Astrocyte of the spinal cord (primary cell): ENCODE measurements around the gene CDK14.

Source experiments
- DNase-seq: peaks from one replicate; pipeline ENCODE4 v3.0.0; 2011; ENCODE audit warnings: low read depth, low spot score
- H3K4me3 ChIP-seq: 2 replicates; pipeline ENCODE4 v1.5.1; 2011; ENCODE audit warnings: low read depth, mild to moderate bottlenecking, low read length, moderate library complexity
- CTCF ChIP-seq: IDR thresholded peaks from 2 replicates; pipeline ENCODE4 v1.5.1; 2012; ENCODE audit warnings: low read depth, mild to moderate bottlenecking, low read length, inconsistent platforms
- in situ Hi-C: cut with HindIII; loops from 2 replicates; pipeline ENCODE4 v1.10.0; 2017; ENCODE audit warnings: low sequenced_read_pairs

Gene CDK14

DNA sequence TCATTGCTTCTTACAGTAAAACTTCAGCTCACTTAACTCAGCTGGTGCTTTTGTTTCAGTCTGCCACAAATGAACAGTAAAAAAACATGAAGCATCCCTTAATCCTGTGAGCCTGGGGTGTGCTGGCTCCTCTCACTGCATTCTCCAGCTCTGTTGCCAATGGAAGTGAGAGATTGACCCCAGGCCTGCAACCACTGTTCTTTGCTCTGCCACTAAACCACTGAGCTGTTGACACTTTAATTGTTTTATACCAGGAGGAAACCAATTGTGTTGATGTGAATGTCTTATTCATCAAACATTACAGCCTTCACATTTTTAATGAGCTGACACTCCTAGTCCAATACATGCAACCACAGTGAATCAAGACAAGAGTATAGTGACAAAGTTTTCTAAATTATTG, 598.7 kb downstream of the CDK14 start:
- no peak for TF ChIP-seq CTCF
- in situ Hi-C loops = no loop called here
- no peak overlapping the region for H3K4me3 ChIP-seq
- no peak for DNase-seq

DNA sequence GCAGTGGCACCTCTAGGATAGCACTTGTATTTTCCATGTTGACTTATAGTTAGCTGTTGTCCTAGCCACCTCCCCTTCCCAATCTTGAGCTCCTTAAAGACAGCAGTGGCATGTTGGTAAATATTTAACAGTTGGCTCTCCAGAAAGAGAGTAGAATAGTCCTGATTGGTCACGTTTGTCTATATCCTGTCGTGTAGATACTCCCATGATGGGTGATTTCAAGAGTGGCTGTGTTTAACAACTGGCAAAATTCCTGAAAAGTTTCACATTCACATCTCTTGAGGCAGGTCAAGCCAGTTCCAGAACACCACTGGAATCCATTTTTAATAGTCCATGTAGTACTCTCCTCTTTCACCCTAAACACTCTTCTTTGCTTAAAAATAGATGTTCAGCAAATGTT, 599.9 kb downstream of the CDK14 start:
- in situ Hi-C loops = no loop called here
- H3K4me3 ChIP-seq = no peak overlapping the region
- no peak for TF ChIP-seq CTCF
- DNase-seq = no peak

DNA sequence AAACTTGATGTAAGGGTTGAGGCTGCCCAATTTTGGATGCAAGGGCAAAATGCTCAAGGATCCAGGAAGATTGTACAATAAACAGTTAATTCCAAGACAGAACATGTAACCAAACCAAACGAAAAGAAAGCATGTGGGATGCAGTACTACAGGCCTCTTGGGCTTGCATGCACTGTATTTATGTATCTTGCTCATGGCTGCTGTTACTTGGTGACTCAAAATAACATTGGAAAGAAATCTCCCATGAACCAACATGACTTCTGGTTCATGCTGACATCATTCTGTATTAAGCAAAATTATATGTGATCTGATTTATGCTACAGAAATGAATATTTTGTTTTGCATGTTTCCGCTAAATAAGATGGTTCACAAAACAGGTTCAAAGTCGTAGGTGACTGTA, 602.2 kb downstream of the CDK14 start:
- in situ Hi-C loops = no loop called here
- no peak for DNase-seq
- no peak overlapping the region for H3K4me3 ChIP-seq
- no peak for TF ChIP-seq CTCF

- H3K4me3 ChIP-seq = no peak overlapping the region
- in situ Hi-C loops = no loop called here
- TF ChIP-seq CTCF = no peak
- no peak for DNase-seq
Observed at GRCh38 chr7:91199601-91200000, 603.5 kb downstream of the CDK14 start.

DNA sequence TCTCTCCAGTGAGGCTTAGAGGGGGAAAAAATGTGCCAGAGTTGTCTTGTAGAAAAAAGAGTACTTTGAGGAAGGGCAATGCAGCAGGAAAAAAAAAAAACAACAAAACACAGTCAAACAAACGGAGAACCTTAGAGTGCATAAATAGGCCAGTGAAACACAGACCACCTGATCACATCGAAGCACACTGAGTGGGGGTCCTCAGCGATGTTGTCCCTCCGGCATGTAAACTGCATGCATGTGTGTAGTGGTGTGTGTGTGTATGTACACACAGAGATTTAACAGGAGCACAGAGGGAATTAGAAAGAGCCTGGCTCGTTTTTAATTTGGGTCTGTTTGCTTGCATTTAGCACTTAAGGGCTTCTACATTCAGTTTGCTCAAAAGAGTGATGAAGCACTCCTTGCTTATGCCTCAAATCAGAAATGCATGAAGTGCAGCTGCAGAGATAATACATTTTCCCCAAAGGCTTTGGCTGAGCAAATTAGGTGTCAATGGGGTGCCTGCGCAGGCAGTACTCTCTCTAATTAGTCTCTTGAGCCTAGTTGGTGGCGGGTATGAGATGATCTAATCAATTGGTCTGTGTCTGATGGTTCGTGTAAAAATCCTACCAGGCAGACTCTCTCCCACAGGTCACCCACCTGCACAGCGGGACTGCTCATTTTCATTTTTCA, 605.5 kb downstream of the CDK14 start:
- H3K4me3 ChIP-seq = no peak overlapping the region
- in situ Hi-C loops = no loop called here
- DNase-seq = no peak
- TF ChIP-seq CTCF = no peak

DNA sequence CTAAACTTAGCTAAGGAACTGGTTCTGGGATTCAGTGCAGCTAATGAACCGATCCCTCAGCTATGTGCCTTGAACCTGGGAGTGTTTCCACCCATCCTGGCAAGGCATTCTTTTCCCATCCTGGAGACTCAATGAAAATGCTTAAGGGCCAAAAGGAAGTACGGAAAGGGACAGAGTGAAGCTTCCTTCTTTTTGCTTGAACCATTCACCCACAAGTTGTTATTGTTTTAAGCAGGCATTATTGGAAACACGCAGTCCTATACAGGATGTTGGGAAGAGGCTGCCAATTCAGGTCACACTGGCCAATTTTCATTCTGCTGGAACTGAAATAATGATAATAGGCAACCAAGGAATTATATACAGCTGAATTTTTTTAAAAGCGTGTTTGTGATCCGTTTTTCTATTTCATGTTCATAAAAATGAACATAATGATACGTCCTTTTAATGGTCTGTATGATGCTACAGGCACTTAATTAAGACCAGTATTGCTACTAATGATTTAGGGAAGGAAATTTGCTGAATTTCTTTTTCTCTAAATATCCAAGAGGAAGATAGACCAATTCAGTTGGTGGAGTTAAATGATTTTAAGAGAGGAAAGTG, 610.3 kb downstream of the CDK14 start:
- in situ Hi-C loops = no loop called here
- H3K4me3 ChIP-seq = no peak overlapping the region
- TF ChIP-seq CTCF = no peak
- DNase-seq = no peak
